A673 (cell line): Measurements from ENCODE around the gene COBLL1.

Experiments used
- CTCF ChIP-seq: fragments of 300-800, 200-600 bp; sonication (generic); conservative IDR thresholded peaks from 2 replicates; pipeline ENCODE4 v1.5.1; 2017; ENCODE audit warnings: low read depth, mild to moderate bottlenecking, antibody characterized with exemption, low read length, moderate library complexity, mixed read lengths
- EZH2 ChIP-seq: fragments of 200-600 bp; sonication (generic); IDR thresholded peaks from 2 replicates; pipeline ENCODE4 v1.6.1; 2017; ENCODE audit warnings: borderline replicate concordance, low read depth, mild to moderate bottlenecking, mixed read lengths, antibody characterized with exemption, low read length; ENCODE audit not compliant: poor library complexity, severe bottlenecking

- TF ChIP-seq EZH2 (no peak), CTCF (no peak)
These were observed 87.2 kb downstream of the COBLL1 start for GRCh38 chr2:164754157-164755093.
